Progenitor cell of endocrine pancreas (in vitro differentiated cells): ENCODE data around the gene ZNF407. TPM values are rescaled to one million over a fixed set of nuclear protein-coding genes. Genes with fewer than 3 reads are reported as not detected.

Experiments
- DNase-seq: peaks from one replicate; pipeline ENCODE4 v3.0.0; 2021; ENCODE audit warnings: low spot score; ENCODE audit not compliant: unreplicated experiment
- H3K27ac Mint-ChIP-seq: 2 replicates; pipeline ENCODE4 v1.8.0; 2021; ENCODE audit warnings: mild to moderate bottlenecking, moderate library complexity, mixed read lengths
- H3K27me3 Mint-ChIP-seq: 2 replicates; pipeline ENCODE4 v1.8.0; 2021; ENCODE audit warnings: mixed read lengths
- H3K36me3 Mint-ChIP-seq: 2 replicates; pipeline ENCODE4 v1.8.0; 2022; ENCODE audit warnings: mixed read lengths; ENCODE audit not compliant: insufficient read depth
- H3K4me1 Mint-ChIP-seq: 2 replicates; pipeline ENCODE4 v1.8.0; 2021; ENCODE audit warnings: low read depth, mixed read lengths
- H3K4me3 Mint-ChIP-seq: 2 replicates; pipeline ENCODE4 v1.8.0; 2021; ENCODE audit warnings: low read depth, mild to moderate bottlenecking, moderate library complexity, mixed read lengths
- H3K9me3 Mint-ChIP-seq: 2 replicates; pipeline ENCODE4 v1.8.0; 2021; ENCODE audit warnings: low read depth, mixed read lengths
- total RNA-seq: library from RNA; stranded (reverse); gene quantifications from 2 replicates; pipeline ENCODE4 v1.2.1, GENCODE V29; 2021
- TF ChIP-seq, protein P1 (sequence below): fragments of 200-600 bp; sonication (generic); IDR thresholded peaks from one replicate; pipeline ENCODE4 v1.5.0; 2021; ENCODE audit warnings: antibody characterized with exemption, mild to moderate bottlenecking; ENCODE audit not compliant: unreplicated experiment

Gene ZNF407
- total RNA-seq, 1 donor from 2014 or later: 18.1 TPM

DNA sequence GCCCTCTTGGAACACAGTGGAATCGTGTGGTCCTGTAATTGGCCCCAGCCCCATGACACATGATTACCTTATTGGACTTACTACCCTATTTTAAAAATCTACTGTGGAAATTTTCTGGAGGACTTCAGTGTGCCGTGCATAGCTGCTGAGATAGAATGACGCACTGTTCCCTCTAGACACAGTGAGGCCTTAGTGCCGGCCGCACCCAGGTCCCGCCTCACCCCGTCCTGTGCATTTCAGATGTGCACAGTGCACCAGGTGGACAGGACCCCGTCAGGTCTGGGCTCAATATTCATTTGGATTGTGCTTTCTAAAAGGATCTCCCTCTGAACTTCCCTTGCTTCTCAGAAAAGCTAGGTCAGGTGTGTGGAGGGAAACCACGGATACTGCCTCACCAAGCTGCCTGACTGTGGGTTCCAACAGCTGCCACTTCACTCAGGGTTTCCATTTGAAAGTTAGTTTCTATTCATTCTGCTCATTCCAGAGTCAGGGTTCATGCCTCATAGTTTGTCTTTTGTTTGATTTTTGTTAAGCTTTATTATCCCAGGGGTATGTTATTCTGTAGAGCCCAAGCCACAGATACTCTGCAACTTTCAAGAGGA is 455.5 kb downstream of the ZNF407 start:
- no peak for DNase-seq
- Mint-ChIP-seq H3K27ac (peak overlapping the region; percentile 13), H3K4me3 (no peak overlapping the region), H3K9me3 (no peaks in the 10 kb centered on the region), H3K27me3 (no peaks in the 10 kb centered on the region), H3K36me3 (no peaks in the 10 kb centered on the region), H3K4me1 (peaks cover 4% of the 10 kb centered on the region)
- TF ChIP-seq, protein P1, sequence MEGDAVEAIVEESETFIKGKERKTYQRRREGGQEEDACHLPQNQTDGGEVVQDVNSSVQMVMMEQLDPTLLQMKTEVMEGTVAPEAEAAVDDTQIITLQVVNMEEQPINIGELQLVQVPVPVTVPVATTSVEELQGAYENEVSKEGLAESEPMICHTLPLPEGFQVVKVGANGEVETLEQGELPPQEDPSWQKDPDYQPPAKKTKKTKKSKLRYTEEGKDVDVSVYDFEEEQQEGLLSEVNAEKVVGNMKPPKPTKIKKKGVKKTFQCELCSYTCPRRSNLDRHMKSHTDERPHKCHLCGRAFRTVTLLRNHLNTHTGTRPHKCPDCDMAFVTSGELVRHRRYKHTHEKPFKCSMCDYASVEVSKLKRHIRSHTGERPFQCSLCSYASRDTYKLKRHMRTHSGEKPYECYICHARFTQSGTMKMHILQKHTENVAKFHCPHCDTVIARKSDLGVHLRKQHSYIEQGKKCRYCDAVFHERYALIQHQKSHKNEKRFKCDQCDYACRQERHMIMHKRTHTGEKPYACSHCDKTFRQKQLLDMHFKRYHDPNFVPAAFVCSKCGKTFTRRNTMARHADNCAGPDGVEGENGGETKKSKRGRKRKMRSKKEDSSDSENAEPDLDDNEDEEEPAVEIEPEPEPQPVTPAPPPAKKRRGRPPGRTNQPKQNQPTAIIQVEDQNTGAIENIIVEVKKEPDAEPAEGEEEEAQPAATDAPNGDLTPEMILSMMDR: no peak

DNA sequence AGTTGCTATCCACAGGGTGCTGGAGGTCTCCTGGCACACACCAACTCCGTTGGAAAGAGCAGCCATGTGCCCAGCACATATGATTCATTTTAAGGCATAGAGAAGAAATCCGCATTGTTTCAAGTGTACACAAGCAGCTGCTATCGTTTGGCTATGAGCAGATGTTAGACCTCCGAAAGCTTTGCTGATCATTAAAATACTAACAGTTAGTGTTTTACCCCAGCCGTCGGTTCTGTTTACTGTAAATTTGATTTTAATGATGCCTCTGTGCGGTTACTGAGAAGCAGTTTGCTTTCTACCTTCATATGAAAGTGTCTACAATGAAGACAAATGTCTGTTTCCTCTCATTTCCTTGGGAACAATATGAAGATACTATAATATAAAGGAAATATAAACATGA is 456.4 kb downstream of the ZNF407 start:
- Mint-ChIP-seq H3K4me1 (peaks cover 4% of the 10 kb centered on the region), H3K27me3 (no peaks in the 10 kb centered on the region), H3K9me3 (no peaks in the 10 kb centered on the region), H3K36me3 (no peaks in the 10 kb centered on the region), H3K4me3 (no peak overlapping the region), H3K27ac (no peak overlapping the region)
- TF ChIP-seq, protein P1: no peak
- no peak for DNase-seq

DNA sequence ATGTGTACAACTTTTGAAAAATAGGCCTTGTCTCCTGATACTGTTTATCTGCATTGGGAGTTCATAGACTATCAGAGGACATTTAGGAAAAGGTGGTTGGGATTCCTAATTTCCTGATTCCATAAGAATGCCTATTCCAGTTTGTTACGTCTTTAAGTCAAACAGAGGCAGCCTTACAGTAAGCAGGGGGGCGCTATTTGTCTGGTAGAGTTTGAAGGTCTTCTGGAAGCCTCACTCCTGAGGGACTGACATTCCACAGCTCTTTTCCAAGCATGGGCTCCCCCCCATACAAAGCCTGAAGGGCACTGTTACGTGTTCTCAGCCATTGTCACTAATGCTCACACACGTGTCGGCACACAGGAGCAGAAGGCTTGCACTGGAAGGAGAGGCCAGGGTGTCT is 456.9 kb downstream of the ZNF407 start:
- no peak overlapping the region for H3K4me3 Mint-ChIP-seq
- H3K27ac Mint-ChIP-seq: no peak overlapping the region
- peaks cover 2% of the 10 kb centered on the region for H3K4me1 Mint-ChIP-seq
- no peak for DNase-seq
- no peaks in the 10 kb centered on the region for H3K27me3 Mint-ChIP-seq
- H3K9me3 Mint-ChIP-seq: no peaks in the 10 kb centered on the region
- peaks cover 2% of the 10 kb centered on the region for H3K36me3 Mint-ChIP-seq
- TF ChIP-seq, protein P1: no peak

DNA sequence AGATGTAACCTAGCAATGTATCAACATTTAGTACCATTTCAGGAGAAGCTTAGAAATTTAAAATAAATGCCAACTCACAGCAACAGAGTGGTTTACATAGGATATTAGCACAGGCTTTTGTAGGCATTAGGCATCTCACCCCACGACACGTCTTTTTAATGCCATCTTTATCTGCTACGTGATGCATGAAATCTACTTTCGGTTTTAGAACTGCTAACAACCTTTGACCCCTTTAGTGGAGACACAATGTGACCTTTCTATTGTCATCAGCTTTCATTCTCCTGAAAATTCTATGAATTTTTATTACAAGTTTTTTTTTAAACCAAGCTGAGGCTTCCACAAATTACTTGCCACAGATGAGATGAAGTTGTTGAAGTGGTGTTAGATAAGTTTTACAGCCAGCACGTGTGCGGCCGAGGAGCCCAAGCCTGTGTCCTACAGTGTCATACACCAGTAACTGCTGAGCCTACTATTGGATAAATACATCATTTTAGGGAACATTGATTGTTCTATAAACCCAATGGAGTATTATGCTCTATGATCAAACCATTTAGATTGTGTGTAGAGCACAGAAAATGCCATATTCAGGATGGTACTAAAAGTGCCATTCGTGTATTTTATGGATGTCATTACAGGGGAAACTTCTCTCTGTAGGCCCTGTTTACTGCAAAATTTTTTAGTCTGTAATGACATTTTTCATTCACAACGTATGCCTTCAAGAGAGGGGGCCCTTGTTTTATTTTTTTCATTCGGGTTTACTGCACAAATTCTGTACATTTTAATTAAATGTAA is 459.7 kb downstream of the ZNF407 start:
- peaks cover 4% of the 10 kb centered on the region for H3K36me3 Mint-ChIP-seq

DNA sequence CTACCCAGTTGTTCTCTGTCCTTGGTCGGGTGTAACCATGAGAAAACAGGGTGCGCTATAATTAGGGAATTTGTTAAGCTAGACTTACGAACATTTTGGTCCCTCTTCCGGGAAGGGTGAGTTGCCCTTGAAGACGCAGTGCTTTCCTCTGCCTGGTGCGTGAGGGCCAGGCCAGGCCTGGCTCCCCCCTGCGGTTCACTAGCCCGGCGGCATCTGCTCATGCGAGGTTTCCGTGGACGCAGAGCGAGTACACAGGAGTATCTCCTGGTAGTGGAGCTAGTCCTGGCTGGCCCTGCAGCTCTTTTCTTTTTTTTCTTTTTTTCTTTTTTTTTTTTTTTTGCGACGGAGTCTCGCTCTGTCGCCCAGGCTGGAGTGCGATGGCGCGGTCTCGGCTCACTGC is 462.5 kb downstream of the ZNF407 start:
- Mint-ChIP-seq H3K36me3 (peaks cover 6% of the 10 kb centered on the region), H3K4me1 (no peaks in the 10 kb centered on the region), H3K27ac (no peak overlapping the region), H3K4me3 (no peak overlapping the region), H3K27me3 (no peaks in the 10 kb centered on the region), H3K9me3 (no peaks in the 10 kb centered on the region)
- no peak for DNase-seq
- TF ChIP-seq, protein P1: no peak

More for the DNA sequence above, 459.7 kb downstream of the ZNF407 start:
- Mint-ChIP-seq H3K27me3 (no peaks in the 10 kb centered on the region), H3K4me1 (no peaks in the 10 kb centered on the region), H3K4me3 (no peak overlapping the region), H3K9me3 (no peaks in the 10 kb centered on the region), H3K27ac (no peak overlapping the region)
- no peak for DNase-seq
- TF ChIP-seq, protein P1: no peak
